Prostate gland (tissue), 2 donors: ENCODE data around the gene PHAF1.

ENCODE experiments used
- POLR2A ChIP-seq: fragments of 450-650 bp; IDR thresholded peaks from one replicate; pipeline ENCODE4 v1.6.1; 2016; ENCODE audit warnings: antibody characterized with exemption, mild to moderate bottlenecking
- TF ChIP-seq, protein P1 (sequence below), 4 experiments: fragments of 200-600 bp in 2 of 4; fragments of 450-650 bp in 2 of 4; sonication (generic) in 2 of 4; IDR thresholded peaks; 1 replicate in 3 of 4; 2 replicates in 1 of 4; pipeline ENCODE4 v1.5.1; 2016 to 2019; ENCODE audit warnings: antibody characterized with exemption in 4 of 4, mild to moderate bottlenecking in 2 of 4, moderate library complexity in 2 of 4

DNA sequence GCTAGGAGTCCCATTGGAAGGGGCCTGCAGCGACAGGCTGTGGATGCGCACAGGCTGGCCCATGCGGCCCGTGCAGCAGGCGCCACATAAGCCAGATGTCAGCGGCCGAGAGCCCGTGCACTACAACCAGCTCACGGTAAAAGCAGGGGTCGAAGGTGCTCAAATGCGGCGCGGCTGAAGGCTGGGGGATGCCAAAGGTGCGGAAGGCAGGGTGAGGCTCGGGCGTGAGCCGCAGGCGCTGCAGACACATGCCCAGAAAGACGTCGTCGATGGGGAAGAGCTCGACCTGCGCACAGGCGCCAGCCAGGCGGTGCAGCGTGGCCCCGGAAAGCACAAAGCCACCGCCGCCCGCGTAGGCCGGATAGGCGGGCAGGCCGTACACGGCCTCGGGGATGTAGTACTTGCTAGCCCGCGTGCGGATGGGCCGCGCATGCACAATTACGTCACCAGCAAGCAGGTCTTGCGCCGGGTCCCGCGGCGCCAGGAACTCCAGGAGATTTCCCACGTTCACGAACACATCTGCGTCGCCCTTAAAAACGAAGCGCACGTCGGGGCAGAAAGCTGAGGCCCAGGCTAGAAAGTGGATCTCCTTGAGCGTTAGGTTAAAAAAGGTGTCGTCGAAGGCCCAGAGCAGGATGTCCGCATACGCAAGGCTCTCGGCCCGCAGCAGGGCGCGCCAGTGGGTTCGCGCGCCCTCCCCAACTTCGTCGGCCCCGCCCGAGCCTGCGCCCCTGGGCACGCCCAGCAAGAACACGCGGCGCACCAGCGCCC lies 39.7 kb downstream of the PHAF1 start:
- no peak for TF ChIP-seq POLR2A
- TF ChIP-seq, protein P1, sequence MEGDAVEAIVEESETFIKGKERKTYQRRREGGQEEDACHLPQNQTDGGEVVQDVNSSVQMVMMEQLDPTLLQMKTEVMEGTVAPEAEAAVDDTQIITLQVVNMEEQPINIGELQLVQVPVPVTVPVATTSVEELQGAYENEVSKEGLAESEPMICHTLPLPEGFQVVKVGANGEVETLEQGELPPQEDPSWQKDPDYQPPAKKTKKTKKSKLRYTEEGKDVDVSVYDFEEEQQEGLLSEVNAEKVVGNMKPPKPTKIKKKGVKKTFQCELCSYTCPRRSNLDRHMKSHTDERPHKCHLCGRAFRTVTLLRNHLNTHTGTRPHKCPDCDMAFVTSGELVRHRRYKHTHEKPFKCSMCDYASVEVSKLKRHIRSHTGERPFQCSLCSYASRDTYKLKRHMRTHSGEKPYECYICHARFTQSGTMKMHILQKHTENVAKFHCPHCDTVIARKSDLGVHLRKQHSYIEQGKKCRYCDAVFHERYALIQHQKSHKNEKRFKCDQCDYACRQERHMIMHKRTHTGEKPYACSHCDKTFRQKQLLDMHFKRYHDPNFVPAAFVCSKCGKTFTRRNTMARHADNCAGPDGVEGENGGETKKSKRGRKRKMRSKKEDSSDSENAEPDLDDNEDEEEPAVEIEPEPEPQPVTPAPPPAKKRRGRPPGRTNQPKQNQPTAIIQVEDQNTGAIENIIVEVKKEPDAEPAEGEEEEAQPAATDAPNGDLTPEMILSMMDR (IDR thresholded peaks at IDR 0.05) = no peak
